Endothelial cell of umbilical vein (primary cell): ENCODE measurements around the gene MDN1. TPM values are rescaled to one million over a fixed set of nuclear protein-coding genes. Genes with fewer than 3 reads are reported as not detected.

Experiments
- BruUV-seq: library from RNA; stranded (reverse); fragments of 400-500 nt; replicated peaks from 2 replicates; lab custom pipeline; 2021; lab: Mats Ljungman, UMichigan
- CTCF ChIA-PET: fragments of 300-600, 350-600 bp; sonication (Branson Sonifier 250); formaldehyde crosslinking; loops from one replicate; lab custom pipeline; 2021; ENCODE audit warnings: antibody characterized with exemption, inconsistent platforms; lab: Charles Lee
- POLR2A ChIA-PET: fragments of 300-600, 350-600 bp; sonication (Branson Sonifier 250); formaldehyde crosslinking; loops from one replicate; lab custom pipeline; 2021; ENCODE audit warnings: antibody characterized with exemption, inconsistent platforms; lab: Charles Lee
- DNase-seq: peaks from one replicate; pipeline ENCODE4 v3.0.0-alpha.2; 2011; ENCODE audit warnings: low read depth, low spot score
- FAIRE-seq: peaks from 2 replicates; lab custom pipeline; 2011; peaks lifted over from hg19 to GRCh38; lab: Jason Lieb, UNC
- H2AFZ ChIP-seq: 2 replicates; pipeline ENCODE4 v1.6.0; 2012; ENCODE audit warnings: low read depth, low read length, control low read depth, inconsistent platforms
- H3K27ac ChIP-seq: 2 replicates; pipeline ENCODE4 v1.5.1; 2011; ENCODE audit warnings: low read depth, mild to moderate bottlenecking, control low read depth, low read length, moderate library complexity; ENCODE audit not compliant: insufficient read depth
- H3K27me3 ChIP-seq, 2 experiments: 2 replicates each; pipeline versions ENCODE4 v1.6.0 to v1.6.1; 2011; ENCODE audit warnings: low read length in 2 of 2, mixed read lengths in 1 of 2; ENCODE audit not compliant: control insufficient read depth in 2 of 2, insufficient read depth in 2 of 2
- H3K36me3 ChIP-seq, 2 experiments: 2 replicates in 1 of 2; 3 replicates in 1 of 2; pipeline ENCODE4 v1.5.1; 2011; ENCODE audit warnings: low read length in 2 of 2, mild to moderate bottlenecking in 1 of 2, moderate library complexity in 1 of 2; ENCODE audit not compliant: control insufficient read depth in 2 of 2, insufficient read depth in 2 of 2; ENCODE audit errors: extremely low read depth in 1 of 2
- H3K4me1 ChIP-seq: 3 replicates; pipeline ENCODE4 v1.5.1; 2011; ENCODE audit warnings: mild to moderate bottlenecking, low read length; ENCODE audit not compliant: control insufficient read depth, insufficient read depth; ENCODE audit errors: extremely low read depth
- H3K4me2 ChIP-seq: 2 replicates; pipeline ENCODE4 v1.6.1; 2011; ENCODE audit warnings: low read length, control low read depth, mixed read lengths; ENCODE audit not compliant: insufficient read depth
- H3K4me3 ChIP-seq, 3 experiments: fragments of 200-600 bp in 1 of 3; sonication (generic), shearing (Covaris generic) in 1 of 3; replicated peaks in 1 of 3; 2 replicates each; pipeline ENCODE4 v1.5.1; 2011 to 2016; ENCODE audit warnings: control low read depth in 3 of 3, low read length in 3 of 3, mild to moderate bottlenecking in 2 of 3, inconsistent platforms in 1 of 3, low read depth in 1 of 3, moderate library complexity in 1 of 3; ENCODE audit not compliant: insufficient read depth in 1 of 3
- H3K79me2 ChIP-seq: 2 replicates; pipeline ENCODE4 v1.6.0; 2012; ENCODE audit warnings: low read length, inconsistent platforms; ENCODE audit not compliant: control insufficient read depth, insufficient read depth
- H3K9ac ChIP-seq: replicated peaks from 2 replicates; pipeline ENCODE3; 2011; ENCODE audit warnings: low read length, control low read depth; ENCODE audit not compliant: insufficient read depth; ENCODE audit errors: extremely low read depth
- H3K9me1 ChIP-seq: replicated peaks from 3 replicates; pipeline ENCODE4 v1.6.0; 2011; ENCODE audit warnings: mild to moderate bottlenecking, low read length; ENCODE audit not compliant: control insufficient read depth, insufficient read depth; ENCODE audit errors: extremely low read depth
- H3K9me3 ChIP-seq: replicated peaks from 2 replicates; pipeline ENCODE4 v1.5.1; 2012; ENCODE audit warnings: low read length, inconsistent platforms; ENCODE audit not compliant: control insufficient read depth, insufficient read depth
- H4K20me1 ChIP-seq: replicated peaks from 2 replicates; pipeline ENCODE3; 2011; ENCODE audit warnings: mild to moderate bottlenecking, low read length; ENCODE audit not compliant: control insufficient read depth, insufficient read depth; ENCODE audit errors: extremely low read depth
- EZH2 ChIP-seq: IDR thresholded peaks from 2 replicates; pipeline ENCODE4 v1.6.1; 2012; ENCODE audit warnings: borderline replicate concordance, low read depth, mild to moderate bottlenecking, moderate library complexity, low read length, inconsistent platforms; ENCODE audit not compliant: severe bottlenecking
- FOS ChIP-seq: IDR thresholded peaks from 2 replicates; pipeline ENCODE4 v1.6.1; 2011; ENCODE audit warnings: mild to moderate bottlenecking, low read length, moderate library complexity, borderline replicate concordance; ENCODE audit not compliant: insufficient read depth
- GATA2 ChIP-seq: IDR thresholded peaks from 2 replicates; pipeline ENCODE4 v1.7.0; 2011; ENCODE audit warnings: low read depth, mild to moderate bottlenecking, moderate library complexity, mixed read lengths, low read length; ENCODE audit not compliant: insufficient read length, insufficient read depth
- JUN ChIP-seq: IDR thresholded peaks from 2 replicates; pipeline ENCODE4 v1.6.1; 2011; ENCODE audit warnings: borderline replicate concordance, low read depth; ENCODE audit not compliant: insufficient read length, insufficient read depth
- MYC ChIP-seq: IDR thresholded peaks from one replicate; pipeline ENCODE4 v1.6.1; 2011; ENCODE audit warnings: mild to moderate bottlenecking, low read depth, low read length
- POLR2A ChIP-seq: IDR thresholded peaks from 2 replicates; pipeline ENCODE4 v1.6.1; 2012; ENCODE audit warnings: low read depth, mild to moderate bottlenecking, control low read depth, low read length
- POLR2AphosphoS5 ChIP-seq: IDR thresholded peaks from 2 replicates; pipeline ENCODE4 v1.6.1; 2012; ENCODE audit warnings: low read depth, mild to moderate bottlenecking, control low read depth, low read length, moderate library complexity; ENCODE audit not compliant: insufficient read depth
- dilution Hi-C: fragments of 300-500 bp; cut with MboI; formaldehyde crosslinking; loops from one replicate; pipeline ENCODE4 v1.15.0; 2019; ENCODE audit warnings: low sequenced_read_pairs; ENCODE audit not compliant: extremely low pct_ligation_motif_present
- intact Hi-C: fragments of 100-400 bp; cut with micrococcal nuclease; formaldehyde crosslinking; loops from one replicate; pipeline ENCODE4 v1.10.0; 2022
- polyA plus RNA-seq, 4 experiments: library from polyadenylated mRNA; depleted of rRNA in 3 of 4; stranded (reverse) in 3 of 4; unstranded in 1 of 4; fragments of >200 nt; gene quantifications; 2 replicates each; pipeline versions ENCODE4 v1.2.1 to v1.2.3, GENCODE V29; 2011 to 2012; ENCODE audit warnings: missing spikeins in 1 of 4
- total RNA-seq: library from RNA; stranded (reverse); gene quantifications from 2 replicates; pipeline ENCODE4 v1.2.3, GENCODE V29; 2021
- TF ChIP-seq, protein P1 (sequence below): IDR thresholded peaks from 2 replicates; pipeline ENCODE4 v1.6.1; 2011; ENCODE audit not compliant: insufficient read depth, insufficient read length
- TF ChIP-seq, protein P2 (sequence below), 2 donors: IDR thresholded peaks; 1 replicate in 1 of 2; 2 replicates in 1 of 2; pipeline ENCODE4 v1.5.1; 2011; ENCODE audit warnings: low read length in 2 of 2, mild to moderate bottlenecking in 2 of 2, moderate library complexity in 2 of 2, control low read depth in 1 of 2, inconsistent platforms in 1 of 2, low read depth in 1 of 2; ENCODE audit not compliant: insufficient read depth in 1 of 2; ENCODE audit errors: extremely low read depth in 1 of 2

The MDN1 gene
- total and polyA plus RNA-seq, 2 donors (not counting 3 experiments of a cell fraction or from before 2014, with no cell fraction given) = 9.2 to 39.6 TPM

DNA sequence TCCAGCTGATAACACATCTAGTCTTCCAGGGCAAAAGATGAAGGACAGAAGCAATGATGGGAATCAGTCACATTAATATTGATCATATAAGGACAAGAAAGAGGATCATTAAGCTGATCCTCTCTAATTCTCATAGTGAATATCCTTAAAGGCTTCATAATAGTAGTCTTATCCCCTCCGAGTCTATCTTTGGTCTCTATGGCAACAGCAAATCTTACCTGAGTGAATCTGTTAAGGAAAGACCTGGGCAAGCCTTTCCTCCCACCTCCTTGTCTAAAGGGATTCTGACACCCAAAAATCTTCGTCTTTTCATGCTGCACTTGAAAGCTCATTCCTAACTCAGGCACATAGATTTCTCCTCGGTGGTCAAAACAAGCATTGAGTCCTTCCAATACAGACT lies 94.6 kb downstream of the MDN1 start:
- intact Hi-C loops = no loop called here
- ChIA-PET CTCF (interaction anchor here (1.1 kb wide), 2 partner anchors 14 to 18 kb away, joined by 3 to 4 read pairs; no protein-coding TSS in a partner anchor), POLR2A (interaction anchor here (0.7 kb wide), 1 partner anchor 1585 kb away, joined by 6 read pairs; no protein-coding TSS in a partner anchor)
- Histone ChIP-seq H3K9me3 (no peaks in the 10 kb centered on the region), H3K4me3 (no peak overlapping the region), H3K4me2 (no peak overlapping the region), H2AFZ (no peak overlapping the region), H3K27me3 (no peaks in the 10 kb centered on the region), H3K4me1 (no peaks in the 10 kb centered on the region), H3K27ac (no peak overlapping the region), H3K9ac (no peak overlapping the region), H4K20me1 (no peaks in the 10 kb centered on the region), H3K9me1 (no peaks in the 10 kb centered on the region), H3K36me3 (peaks cover 11% of the 10 kb centered on the region in 2 experiments), H3K79me2 (no peaks in the 10 kb centered on the region)
- no TSS peak for BruUV-seq
- no peak for FAIRE-seq
- TF ChIP-seq POLR2A (no peak), EZH2 (no peak), POLR2AphosphoS5 (no peak), MYC (no peak), FOS (no peak), GATA2 (no peak), JUN (no peak)
- TF ChIP-seq, protein P1, sequence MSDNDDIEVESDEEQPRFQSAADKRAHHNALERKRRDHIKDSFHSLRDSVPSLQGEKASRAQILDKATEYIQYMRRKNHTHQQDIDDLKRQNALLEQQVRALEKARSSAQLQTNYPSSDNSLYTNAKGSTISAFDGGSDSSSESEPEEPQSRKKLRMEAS = no peak
- TF ChIP-seq, protein P2, sequence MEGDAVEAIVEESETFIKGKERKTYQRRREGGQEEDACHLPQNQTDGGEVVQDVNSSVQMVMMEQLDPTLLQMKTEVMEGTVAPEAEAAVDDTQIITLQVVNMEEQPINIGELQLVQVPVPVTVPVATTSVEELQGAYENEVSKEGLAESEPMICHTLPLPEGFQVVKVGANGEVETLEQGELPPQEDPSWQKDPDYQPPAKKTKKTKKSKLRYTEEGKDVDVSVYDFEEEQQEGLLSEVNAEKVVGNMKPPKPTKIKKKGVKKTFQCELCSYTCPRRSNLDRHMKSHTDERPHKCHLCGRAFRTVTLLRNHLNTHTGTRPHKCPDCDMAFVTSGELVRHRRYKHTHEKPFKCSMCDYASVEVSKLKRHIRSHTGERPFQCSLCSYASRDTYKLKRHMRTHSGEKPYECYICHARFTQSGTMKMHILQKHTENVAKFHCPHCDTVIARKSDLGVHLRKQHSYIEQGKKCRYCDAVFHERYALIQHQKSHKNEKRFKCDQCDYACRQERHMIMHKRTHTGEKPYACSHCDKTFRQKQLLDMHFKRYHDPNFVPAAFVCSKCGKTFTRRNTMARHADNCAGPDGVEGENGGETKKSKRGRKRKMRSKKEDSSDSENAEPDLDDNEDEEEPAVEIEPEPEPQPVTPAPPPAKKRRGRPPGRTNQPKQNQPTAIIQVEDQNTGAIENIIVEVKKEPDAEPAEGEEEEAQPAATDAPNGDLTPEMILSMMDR (IDR thresholded peaks at IDR 0.05; ENCODE audit: extremely low read depth in 1 of 2, insufficient read depth in 1 of 2, low read depth in 1 of 2, low read length in 2 of 2) = no peak
- no peak for DNase-seq
- dilution Hi-C loops = no loop called here
